B cell (primary cell): ENCODE measurements around the gene P2RX6. TPM values are rescaled to one million over a fixed set of nuclear protein-coding genes. Genes with fewer than 3 reads are reported as not detected.

Source experiments
- ATAC-seq: fragments of 200-7000 bp; cut with Tn5 transposase; one replicate; pipeline ENCODE4 v1.10.0; 2021; ENCODE audit warnings: low read depth, mild to moderate bottlenecking, moderate number of reproducible peaks, moderate library complexity
- CTCF ChIA-PET: fragments of 350-600 bp; sonication (Branson Sonifier 250); formaldehyde crosslinking; loops from one replicate; lab custom pipeline; 2021; ENCODE audit warnings: antibody characterized with exemption, inconsistent platforms; lab: Charles Lee
- POLR2A ChIA-PET: fragments of 350-600 bp; sonication (Branson Sonifier 250); formaldehyde crosslinking; loops from one replicate; lab custom pipeline; 2021; ENCODE audit warnings: antibody characterized with exemption; lab: Charles Lee
- DNase-seq: peaks from one replicate; pipeline ENCODE4 v3.0.0; 2013
- H2AFZ ChIP-seq: 2 replicates; pipeline ENCODE4 v1.6.1; 2012; ENCODE audit warnings: mild to moderate bottlenecking, low read depth, low read length; ENCODE audit not compliant: insufficient read depth, poor library complexity, severe bottlenecking
- H3K27ac ChIP-seq, 2 donors: 1 replicate in 1 of 2; 2 replicates in 1 of 2; pipeline ENCODE4 v1.5.1; 2012 to 2013; ENCODE audit warnings: low read length in 2 of 2, mild to moderate bottlenecking in 2 of 2, moderate library complexity in 1 of 2
- H3K27me3 ChIP-seq, 4 experiments: fragments of 200-600 bp in 1 of 4; sonication (generic) in 1 of 4; replicated peaks in 1 of 4; 1 replicate in 2 of 4; 2 replicates in 2 of 4; pipeline versions ENCODE4 v1.6.1 to v1.7.0; 2013 to 2016; ENCODE audit warnings: low read length in 3 of 4, mild to moderate bottlenecking in 2 of 4, mixed read lengths in 1 of 4, moderate library complexity in 1 of 4; ENCODE audit not compliant: insufficient read depth in 4 of 4, control insufficient read depth in 3 of 4; ENCODE audit errors: control extremely low read depth in 1 of 4
- H3K36me3 ChIP-seq, 2 experiments: replicated peaks in 1 of 2; 1 replicate in 1 of 2; 2 replicates in 1 of 2; pipeline versions ENCODE4 v1.6.1 to v1.7.1; 2013; ENCODE audit warnings: low read length in 1 of 2; ENCODE audit not compliant: insufficient read depth in 2 of 2, control insufficient read depth in 1 of 2; ENCODE audit errors: control extremely low read depth in 1 of 2, extremely low read depth in 1 of 2
- H3K4me1 ChIP-seq, 2 donors: fragments of 200-600 bp in 1 of 2; sonication (generic) in 1 of 2; 1 replicate in 1 of 2; 2 replicates in 1 of 2; pipeline versions ENCODE4 v1.5.1 to v1.6.1; 2013 to 2017; ENCODE audit warnings: low read length in 2 of 2; ENCODE audit not compliant: control insufficient read depth in 2 of 2, insufficient read depth in 2 of 2
- H3K4me2 ChIP-seq: replicated peaks from 2 replicates; pipeline ENCODE3; 2012; ENCODE audit warnings: mild to moderate bottlenecking, low read depth, low read length; ENCODE audit not compliant: poor library complexity, severe bottlenecking
- H3K4me3 ChIP-seq, 5 experiments: fragments of 200-600 bp in 1 of 5; sonication (generic) in 1 of 5; 1 replicate in 3 of 5; 2 replicates in 2 of 5; pipeline versions ENCODE4 v1.5.1 to v1.7.0; 2011 to 2016; ENCODE audit warnings: low read length in 4 of 5, mild to moderate bottlenecking in 4 of 5, low read depth in 2 of 5, control low read depth in 1 of 5, moderate library complexity in 1 of 5; ENCODE audit not compliant: insufficient read depth in 1 of 5; ENCODE audit errors: control extremely low read depth in 1 of 5, extremely low read depth in 1 of 5
- H3K79me2 ChIP-seq: fragments of 200-600 bp; sonication (generic); one replicate; pipeline ENCODE4 v1.6.0; 2016; ENCODE audit warnings: low read length; ENCODE audit not compliant: control insufficient read depth, insufficient read depth
- H3K9ac ChIP-seq: fragments of 200-600 bp; sonication (generic); 2 replicates; pipeline ENCODE4 v1.6.1; 2017; ENCODE audit warnings: mild to moderate bottlenecking, low read length, moderate library complexity
- H3K9me3 ChIP-seq, 3 donors: one replicate each; pipeline versions ENCODE4 v1.6.1 to v1.7.1; 2013; ENCODE audit warnings: low read length in 2 of 3; ENCODE audit not compliant: control insufficient read depth in 2 of 3, insufficient read depth in 1 of 3; ENCODE audit errors: control extremely low read depth in 1 of 3
- H4K20me1 ChIP-seq: 2 replicates; pipeline ENCODE4 v1.6.0; 2012; ENCODE audit warnings: mild to moderate bottlenecking, low read length; ENCODE audit not compliant: insufficient read depth, control insufficient read depth, poor library complexity, severe bottlenecking
- H3K27ac Mint-ChIP-seq: one replicate; pipeline ENCODE4 v1.8.0; 2021; ENCODE audit warnings: mixed read lengths
- H3K27me3 Mint-ChIP-seq: one replicate; pipeline ENCODE4 v1.8.0; 2021; ENCODE audit warnings: mixed read lengths
- H3K4me1 Mint-ChIP-seq: one replicate; pipeline ENCODE4 v1.8.0; 2021; ENCODE audit warnings: mixed read lengths
- H3K4me3 Mint-ChIP-seq: one replicate; pipeline ENCODE4 v1.8.0; 2021; ENCODE audit warnings: mixed read lengths
- H3K9me3 Mint-ChIP-seq: one replicate; pipeline ENCODE4 v1.8.0; 2022; ENCODE audit warnings: mixed read lengths; ENCODE audit not compliant: insufficient read depth
- CTCF ChIP-seq: fragments of 200-600 bp; IDR thresholded peaks from one replicate; pipeline ENCODE4 v1.8.0; 2022; ENCODE audit warnings: antibody characterized with exemption, mild to moderate bottlenecking
- EZH2 ChIP-seq: IDR thresholded peaks from 2 replicates; pipeline ENCODE4 v1.6.1; 2012; ENCODE audit warnings: borderline replicate concordance, low read depth, mild to moderate bottlenecking, moderate library complexity, low read length; ENCODE audit not compliant: insufficient read depth, poor library complexity, severe bottlenecking
- WGBS: methylation state at CpG from one replicate; pipeline ENCODE4 v1.1.5; 2013; ENCODE audit warnings: missing lambda C conversion rate; ENCODE audit not compliant: insufficient coverage; 5-methylcytosine and 5-hydroxymethylcytosine counted together
- intact Hi-C: fragments of 100-400 bp; cut with micrococcal nuclease; formaldehyde crosslinking; loops from one replicate; pipeline ENCODE4 v1.10.0; 2022
- polyA plus RNA-seq: library from polyadenylated mRNA; depleted of rRNA; stranded (reverse); fragments of >200 nt; gene quantifications from 2 replicates; pipeline ENCODE4 v1.2.3, GENCODE V29; 2012
- total RNA-seq, 2 donors: library from RNA; stranded (reverse); fragments of 120-200 nt in 1 of 2; gene quantifications; 1 replicate in 1 of 2; 2 replicates in 1 of 2; pipeline versions ENCODE4 v1.2.3 to v1.2.4, GENCODE V29; 2013 to 2022

The P2RX6 gene
- total and polyA plus RNA-seq, 2 donors (not counting 1 experiment from before 2014, with no cell fraction given): 0.49 to 0.79 TPM

GRCh38 chr22:21067075-21067900, 52.3 kb downstream of the P2RX6 start:
- peaks cover 0 to 4% (median 0%) of the 10 kb centered on the region in 3 donors for H3K9me3 ChIP-seq
- no peak overlapping the region for H3K4me3 Mint-ChIP-seq
- H3K27ac Mint-ChIP-seq: no peak overlapping the region
- no peak overlapping the region for H3K4me3 ChIP-seq
- ChIA-PET POLR2A (no interaction called here), CTCF (no interaction called here)
- H3K27me3 Mint-ChIP-seq: peaks cover 8% of the 10 kb centered on the region
- peaks cover 0 to 5% (median 0%) of the 10 kb centered on the region in 4 experiments for H3K27me3 ChIP-seq
- DNase-seq (no peak), ATAC-seq (no peak)
- intact Hi-C loops: no loop called here
- 92% methylated on average over 27 of the region's 28 CpGs for WGBS
- H4K20me1 ChIP-seq: no peaks in the 10 kb centered on the region
- no peaks in the 10 kb centered on the region for H3K79me2 ChIP-seq
- no peak overlapping the region for H3K27ac ChIP-seq
- no peak overlapping the region for H2AFZ ChIP-seq
- H3K4me2 ChIP-seq: no peak overlapping the region
- no peak for TF ChIP-seq CTCF
- no peaks in the 10 kb centered on the region for H3K4me1 Mint-ChIP-seq
- H3K4me1 ChIP-seq: no peaks in the 10 kb centered on the region
- H3K9ac ChIP-seq: no peak overlapping the region
- no peaks in the 10 kb centered on the region for H3K9me3 Mint-ChIP-seq
- no peaks in the 10 kb centered on the region for H3K36me3 ChIP-seq

- Mint-ChIP-seq H3K4me3 (no peak overlapping the region), H3K27ac (no peak overlapping the region), H3K4me1 (no peaks in the 10 kb centered on the region), H3K9me3 (no peaks in the 10 kb centered on the region), H3K27me3 (peaks cover 11% of the 10 kb centered on the region)
- Histone ChIP-seq H3K36me3 (no peaks in the 10 kb centered on the region), H3K27me3 (peaks cover 0 to 5% (median 0%) of the 10 kb centered on the region in 4 experiments), H3K4me3 (no peak overlapping the region), H3K79me2 (no peaks in the 10 kb centered on the region), H2AFZ (no peak overlapping the region), H3K9me3 (peaks cover 0 to 4% (median 0%) of the 10 kb centered on the region in 3 donors), H3K27ac (no peak overlapping the region), H3K4me1 (no peaks in the 10 kb centered on the region), H3K4me2 (no peak overlapping the region), H3K9ac (no peak overlapping the region), H4K20me1 (no peaks in the 10 kb centered on the region)
- 94% methylated on average over 10 of the region's 12 CpGs for WGBS
- ChIA-PET POLR2A (no interaction called here), CTCF (no interaction called here)
- no peak for TF ChIP-seq CTCF
- no peak for TF ChIP-seq EZH2
- DNase-seq: no peak
- intact Hi-C loops: no loop called here
- no peak for ATAC-seq
Measured at GRCh38 chr22:21067901-21068680, 53.1 kb downstream of the P2RX6 start.
